ENCODE measurements around the gene TGFA. TPM values are rescaled to one million over a fixed set of nuclear protein-coding genes. Genes with fewer than 3 reads are reported as not detected.

The TGFA gene
- total and polyA plus RNA-seq, 2 donors, result 2.1 to 4.1 TPM

DNA sequence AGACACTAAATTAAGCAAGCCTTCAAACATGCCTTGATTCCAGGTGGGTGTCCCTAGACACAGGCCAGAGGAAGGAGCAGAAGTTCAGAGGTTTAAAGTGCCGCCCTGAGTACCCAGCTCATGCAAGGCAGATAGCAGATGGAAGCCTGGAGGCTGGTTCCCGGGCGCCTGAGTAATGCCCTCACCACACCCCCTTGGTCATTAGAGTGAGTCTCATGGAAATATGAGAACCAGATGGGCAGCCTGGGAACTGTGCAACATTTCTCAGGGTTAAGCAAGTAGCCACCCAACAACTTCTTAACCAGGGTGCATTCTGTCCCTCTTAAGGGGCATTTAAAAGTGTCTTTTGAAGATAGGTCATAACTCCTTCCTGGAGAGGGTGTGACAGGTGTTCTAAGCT is 44.1 kb downstream of the TGFA start:
- WGBS, result 63% methylated on average over 3 of the region's 3 CpGs
- H3K36me3 ChIP-seq (ENCODE audit: insufficient read depth), result no peaks in the 10 kb centered on the region
- no peak for DNase-seq (ENCODE audit: extremely low spot score)
- H3K4me3 ChIP-seq (ENCODE audit: low read depth, low read length), result no peak overlapping the region
- no peaks in the 10 kb centered on the region for H3K4me1 ChIP-seq (ENCODE audit: insufficient read depth)
- H3K27ac ChIP-seq (ENCODE audit: low read depth), result no peak overlapping the region

DNA sequence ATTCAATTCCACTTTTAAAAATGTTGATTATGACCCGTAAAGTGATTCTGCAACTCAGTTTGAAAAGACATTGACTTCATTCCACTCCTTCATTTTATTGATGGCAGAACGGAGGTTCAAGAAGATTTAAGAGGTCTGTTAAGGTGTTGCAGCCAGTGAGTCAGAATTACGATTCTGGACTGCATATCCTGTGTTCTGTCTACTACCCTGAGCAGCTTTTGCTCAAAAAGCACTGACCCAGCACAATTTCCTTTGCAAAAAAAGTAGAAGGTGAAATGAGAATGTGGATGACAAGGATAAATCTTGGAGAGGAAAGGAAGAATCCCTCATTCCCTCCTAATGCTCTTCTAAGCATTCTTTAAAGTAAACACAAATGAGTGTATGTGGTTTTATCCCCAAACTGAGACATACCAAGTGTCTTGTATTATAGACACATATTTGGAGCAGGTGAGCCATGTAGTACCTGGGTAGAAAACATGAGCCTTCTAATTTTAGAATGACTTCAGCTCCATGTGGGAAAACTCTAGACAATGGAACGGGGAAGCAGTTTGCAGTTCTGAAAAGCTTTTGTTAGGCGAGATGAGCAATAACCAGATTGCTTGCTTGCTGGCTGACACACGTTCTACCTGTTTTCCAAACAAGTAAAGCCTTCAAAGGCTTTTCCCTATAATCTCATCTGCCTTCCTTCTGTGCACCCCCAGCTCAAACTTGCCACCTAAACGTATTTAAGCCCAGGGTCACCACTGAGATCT is 44.7 kb downstream of the TGFA start:
- Histone ChIP-seq H3K27ac (ENCODE audit: low read depth) (no peak overlapping the region), H3K36me3 (ENCODE audit: insufficient read depth) (no peaks in the 10 kb centered on the region), H3K4me3 (ENCODE audit: low read depth, low read length) (no peak overlapping the region), H3K4me1 (ENCODE audit: insufficient read depth) (no peaks in the 10 kb centered on the region)
- no peak for DNase-seq (ENCODE audit: extremely low spot score)
- 44% methylated on average over 7 of the region's 7 CpGs for WGBS

DNA sequence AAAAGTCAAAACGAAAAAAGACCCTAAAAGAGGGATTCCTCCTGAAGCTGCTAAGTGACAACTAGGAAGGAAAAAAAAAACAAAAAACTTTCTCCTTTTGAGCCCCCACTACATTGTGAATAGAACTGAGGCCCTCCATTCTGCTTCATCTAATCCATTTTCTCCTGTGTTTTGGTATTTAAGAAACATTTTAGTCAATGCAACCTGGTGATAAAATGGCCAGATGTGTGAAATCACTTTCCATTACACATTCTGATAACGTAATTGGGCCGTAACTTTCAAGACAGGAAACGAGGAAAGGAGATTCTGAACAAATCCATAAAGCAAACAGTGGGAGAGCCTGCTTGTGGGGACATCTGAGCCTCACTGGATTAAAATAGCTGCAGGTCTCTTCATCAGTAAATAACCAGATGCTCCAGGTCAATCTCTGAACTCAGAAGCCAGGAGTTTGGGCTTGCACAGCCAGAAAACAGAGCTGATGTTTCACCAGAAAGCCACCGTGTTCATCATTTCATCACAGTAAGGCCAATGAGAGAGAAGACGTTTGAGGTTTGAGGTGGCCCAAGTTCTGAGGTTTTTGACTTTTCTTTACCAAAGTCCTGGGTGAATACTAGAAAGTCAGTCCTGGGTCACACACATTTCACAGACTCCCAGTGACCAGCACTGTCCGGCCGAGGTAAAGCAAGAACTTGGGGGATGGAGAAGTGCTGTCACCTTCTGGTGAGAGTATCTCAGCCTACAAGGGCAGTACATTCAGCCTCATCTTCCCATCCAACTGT is 47.8 kb downstream of the TGFA start:
- Histone ChIP-seq H3K27ac (ENCODE audit: low read depth) (no peak overlapping the region), H3K4me1 (ENCODE audit: insufficient read depth) (no peaks in the 10 kb centered on the region)
- 57% methylated on average over 8 of the region's 8 CpGs for WGBS

DNA sequence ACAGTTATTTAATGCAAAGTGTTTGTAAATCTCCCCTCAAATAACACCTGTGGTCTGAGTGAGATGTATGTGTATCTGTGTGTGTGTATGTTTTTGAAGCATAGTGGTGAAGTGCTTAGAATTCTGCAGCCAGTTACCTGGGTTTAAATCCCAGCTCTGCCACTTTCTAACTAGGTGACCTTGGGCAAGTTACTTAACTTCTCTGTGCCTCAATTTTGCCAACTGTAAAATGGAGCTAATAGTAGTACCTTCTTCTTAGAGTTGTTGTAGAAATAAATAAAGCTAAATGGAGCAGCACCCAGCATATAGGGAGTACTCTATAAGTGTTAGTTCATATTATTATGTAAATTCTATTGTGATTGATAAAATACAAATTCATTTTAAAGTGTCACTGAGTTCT is 48.9 kb downstream of the TGFA start:
- no peak for DNase-seq (ENCODE audit: extremely low spot score)
- Histone ChIP-seq H3K27ac (ENCODE audit: low read depth) (no peak overlapping the region), H3K4me1 (ENCODE audit: insufficient read depth) (no peaks in the 10 kb centered on the region), H3K36me3 (ENCODE audit: insufficient read depth) (no peaks in the 10 kb centered on the region), H3K4me3 (ENCODE audit: low read depth, low read length) (no peak overlapping the region)

More for the DNA sequence above, 47.8 kb downstream of the TGFA start:
- Histone ChIP-seq H3K4me3 (ENCODE audit: low read depth, low read length) (no peak overlapping the region), H3K36me3 (ENCODE audit: insufficient read depth) (no peaks in the 10 kb centered on the region)
- DNase-seq (ENCODE audit: extremely low spot score), result no peak

DNA sequence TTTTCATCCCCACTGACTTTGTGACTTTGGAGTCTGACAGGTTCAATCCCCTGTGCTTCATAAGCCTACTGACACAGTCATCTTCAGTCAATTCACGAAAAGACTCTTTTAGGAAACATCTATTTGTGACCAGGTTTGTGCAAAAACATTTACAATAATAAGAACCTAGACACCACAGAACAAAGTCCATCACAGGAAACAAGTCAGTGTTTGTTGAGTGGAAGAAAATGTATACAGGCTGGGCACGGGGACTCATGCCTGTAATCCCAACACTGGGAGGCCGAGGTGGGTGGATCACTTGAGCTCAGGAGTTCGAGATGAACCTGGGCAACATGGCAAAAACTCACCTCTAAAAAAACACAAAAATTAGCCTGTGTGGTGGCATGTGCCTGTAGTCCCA is 49.7 kb downstream of the TGFA start:
- Histone ChIP-seq H3K4me1 (ENCODE audit: insufficient read depth) (no peaks in the 10 kb centered on the region), H3K4me3 (ENCODE audit: low read depth, low read length) (no peak overlapping the region), H3K36me3 (ENCODE audit: insufficient read depth) (no peaks in the 10 kb centered on the region), H3K27ac (ENCODE audit: low read depth) (no peak overlapping the region)
- WGBS, result 86% methylated on average over 4 of the region's 4 CpGs
- no peak for DNase-seq (ENCODE audit: extremely low spot score)

DNA sequence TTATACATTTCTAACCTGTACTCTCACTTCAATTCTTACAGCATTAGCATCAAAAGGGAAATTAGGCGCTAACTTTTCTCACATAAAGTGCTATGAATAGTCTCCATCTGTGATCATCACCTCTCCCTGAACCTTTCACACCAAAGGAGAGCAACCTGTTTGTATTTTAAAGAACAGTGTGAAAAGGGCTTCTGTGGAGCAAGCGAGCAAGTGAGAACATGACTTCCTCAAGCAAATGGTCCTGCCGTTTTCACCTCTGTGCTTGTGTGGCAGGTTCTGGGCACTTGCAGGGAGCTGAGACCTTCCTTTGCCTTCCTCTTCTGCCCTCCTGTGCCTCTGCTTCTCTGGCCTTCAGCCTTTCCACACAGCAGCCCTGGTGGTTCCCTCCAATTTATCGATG is 51.9 kb downstream of the TGFA start:
- DNase-seq (ENCODE audit: extremely low spot score), result no peak
- Histone ChIP-seq H3K36me3 (ENCODE audit: insufficient read depth) (no peaks in the 10 kb centered on the region), H3K4me3 (ENCODE audit: low read depth, low read length) (no peak overlapping the region), H3K4me1 (ENCODE audit: insufficient read depth) (no peaks in the 10 kb centered on the region), H3K27ac (ENCODE audit: low read depth) (no peak overlapping the region)
- WGBS, result 60% methylated on average over 4 of the region's 4 CpGs

DNA sequence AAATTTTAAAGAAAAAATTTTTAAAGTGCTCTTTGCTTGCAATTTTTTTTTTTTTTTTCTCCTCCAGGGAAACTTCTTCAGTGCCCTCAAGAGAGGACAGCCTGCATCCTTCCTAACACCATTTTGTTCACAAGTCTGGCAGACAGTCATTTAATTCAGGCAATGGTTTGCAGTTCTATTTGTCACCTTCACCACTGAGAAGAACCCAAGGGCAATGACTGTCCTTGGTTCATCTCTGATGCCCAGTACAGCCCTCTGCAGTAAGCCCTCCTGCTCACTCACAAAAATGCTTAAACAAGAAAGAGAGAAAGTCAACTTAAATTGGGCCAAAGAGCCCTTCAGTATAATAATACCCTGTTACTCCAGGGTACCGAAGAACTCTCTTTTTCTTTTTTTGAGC is 52.4 kb downstream of the TGFA start:
- H3K27ac ChIP-seq (ENCODE audit: low read depth), result no peak overlapping the region
- no peaks in the 10 kb centered on the region for H3K4me1 ChIP-seq (ENCODE audit: insufficient read depth)
- H3K4me3 ChIP-seq (ENCODE audit: low read depth, low read length), result no peak overlapping the region
- H3K36me3 ChIP-seq (ENCODE audit: insufficient read depth), result no peaks in the 10 kb centered on the region
- 90% methylated on average over 1 of the region's 1 CpG for WGBS
- no peak for DNase-seq (ENCODE audit: extremely low spot score)

DNA sequence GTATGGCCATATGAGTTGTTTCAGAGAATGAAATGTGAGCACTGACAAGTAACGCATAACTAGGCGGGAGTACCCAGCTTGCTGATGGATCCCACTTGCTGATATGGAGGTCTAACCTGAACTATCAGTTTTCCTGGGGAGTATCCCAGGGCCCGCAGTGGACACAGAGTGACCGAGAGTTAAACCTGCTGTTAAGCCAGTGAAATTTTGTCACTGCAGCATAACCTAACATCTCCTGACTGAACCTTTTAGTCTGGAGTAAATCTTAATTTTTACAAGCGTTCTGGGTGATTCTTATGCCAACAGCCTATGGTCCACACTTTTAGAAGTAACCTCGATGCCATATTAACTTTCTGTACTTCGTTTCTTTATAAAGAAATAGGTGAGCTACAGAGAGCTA is 54.4 kb downstream of the TGFA start:
- 90% methylated on average over 7 of the region's 7 CpGs for WGBS
- no peak for DNase-seq (ENCODE audit: extremely low spot score)
- Histone ChIP-seq H3K4me3 (ENCODE audit: low read depth, low read length) (no peak overlapping the region), H3K36me3 (ENCODE audit: insufficient read depth) (no peaks in the 10 kb centered on the region), H3K27ac (ENCODE audit: low read depth) (no peak overlapping the region), H3K4me1 (ENCODE audit: insufficient read depth) (no peaks in the 10 kb centered on the region)

DNA sequence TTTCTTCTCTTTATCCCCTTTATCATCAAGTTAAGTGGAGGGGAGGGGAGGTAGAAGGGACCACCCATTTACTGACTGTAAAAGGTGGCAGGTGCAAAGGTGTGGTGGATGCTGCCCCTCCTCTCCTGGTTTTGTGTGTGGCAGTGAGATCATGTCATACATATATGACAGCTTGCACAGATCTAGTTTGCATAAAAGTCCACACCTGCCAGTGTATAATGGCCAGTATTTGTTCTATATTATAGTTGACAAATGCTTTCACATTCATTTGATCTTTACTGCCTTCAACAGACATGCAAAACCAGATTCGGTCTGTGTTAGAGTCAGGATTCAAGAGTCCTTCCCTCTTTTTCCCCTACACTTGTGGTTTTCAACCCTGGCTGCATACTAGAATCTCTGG is 55.1 kb downstream of the TGFA start:
- Histone ChIP-seq H3K4me1 (ENCODE audit: insufficient read depth) (no peaks in the 10 kb centered on the region), H3K27ac (ENCODE audit: low read depth) (no peak overlapping the region), H3K36me3 (ENCODE audit: insufficient read depth) (no peaks in the 10 kb centered on the region), H3K4me3 (ENCODE audit: low read depth, low read length) (no peak overlapping the region)
- 82% methylated on average over 1 of the region's 1 CpG for whole genome bisulfite sequencing
- no peak for DNase-seq (ENCODE audit: extremely low spot score)

DNA sequence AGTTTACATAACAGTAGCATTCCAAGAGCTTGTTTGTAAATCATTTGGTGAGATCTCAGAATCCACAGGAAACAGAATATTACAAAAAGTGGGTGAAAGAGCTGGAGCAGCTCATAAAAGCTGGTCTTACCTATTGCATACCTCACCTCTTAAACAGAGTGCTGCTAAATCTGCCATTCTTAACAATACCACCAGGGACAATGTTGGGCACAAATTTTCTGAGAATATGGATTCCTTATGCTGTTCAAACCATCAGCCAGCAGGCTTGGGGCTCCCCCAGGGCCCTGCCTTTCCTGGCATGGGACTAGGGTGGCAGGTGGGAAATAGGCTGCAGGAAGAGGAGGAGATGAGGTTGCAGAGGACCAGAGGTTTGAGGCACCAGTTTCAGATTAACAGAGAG is 55.6 kb downstream of the TGFA start:
- Histone ChIP-seq H3K4me3 (ENCODE audit: low read depth, low read length) (no peak overlapping the region), H3K36me3 (ENCODE audit: insufficient read depth) (no peaks in the 10 kb centered on the region), H3K4me1 (ENCODE audit: insufficient read depth) (no peaks in the 10 kb centered on the region), H3K27ac (ENCODE audit: low read depth) (no peak overlapping the region)
- DNase-seq (ENCODE audit: extremely low spot score), result no peak

DNA sequence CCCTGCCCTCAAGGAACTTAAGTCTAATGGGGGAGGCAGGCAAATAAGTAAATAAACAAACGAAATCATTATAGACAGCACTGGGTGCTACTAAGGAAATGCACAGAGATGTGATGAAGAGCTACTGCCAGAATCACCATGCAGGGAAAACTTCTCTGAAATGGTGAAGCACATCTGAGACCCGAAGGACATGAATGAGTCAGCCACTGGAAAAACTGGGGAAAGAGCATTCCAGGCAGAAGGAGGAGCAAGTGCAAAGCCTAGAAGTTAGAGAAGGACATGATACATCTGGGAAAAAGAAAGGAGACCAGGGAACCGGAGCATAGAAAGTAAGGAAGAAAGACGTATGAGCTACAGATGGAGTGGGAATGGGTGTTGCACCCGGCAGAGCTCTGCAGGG is 56.8 kb downstream of the TGFA start:
- 57% methylated on average over 5 of the region's 5 CpGs for whole genome bisulfite sequencing
- Histone ChIP-seq H3K36me3 (ENCODE audit: insufficient read depth) (no peaks in the 10 kb centered on the region), H3K27ac (ENCODE audit: low read depth) (no peak overlapping the region), H3K4me3 (ENCODE audit: low read depth, low read length) (no peak overlapping the region), H3K4me1 (ENCODE audit: insufficient read depth) (no peaks in the 10 kb centered on the region)
- no peak for DNase-seq (ENCODE audit: extremely low spot score)

DNA sequence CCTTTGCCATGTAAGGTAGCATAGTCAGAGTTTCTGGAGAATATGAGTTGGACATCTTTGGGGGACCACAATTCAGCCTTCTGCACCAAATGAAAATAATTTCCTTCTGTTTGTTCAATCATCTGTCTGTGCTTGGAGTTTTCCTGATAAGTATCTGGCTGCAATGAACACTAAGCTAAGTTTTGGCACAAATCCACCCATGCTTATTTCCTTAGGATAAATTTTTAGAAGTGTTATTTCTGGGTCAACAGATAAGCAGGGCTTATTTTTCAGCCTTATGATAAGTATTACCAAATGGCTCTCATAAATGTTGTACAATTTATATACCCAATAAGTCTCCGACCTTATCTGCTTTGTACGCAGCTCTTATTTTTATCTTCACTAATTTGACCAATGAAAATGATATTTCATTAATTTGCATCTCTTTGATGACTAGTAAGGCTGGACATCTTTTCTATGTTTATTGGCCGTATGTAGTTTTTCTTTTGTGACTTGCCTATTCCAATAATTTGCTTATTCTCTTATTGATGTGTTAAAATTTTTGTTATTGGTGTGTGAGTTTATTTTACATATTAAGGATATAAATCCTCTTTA is 59.2 kb downstream of the TGFA start:
- H3K4me3 ChIP-seq (ENCODE audit: low read depth, low read length), result no peak overlapping the region
- DNase-seq (ENCODE audit: extremely low spot score), result no peak
- H3K27ac ChIP-seq (ENCODE audit: low read depth), result no peak overlapping the region
- 43% methylated on average over 3 of the region's 3 CpGs for WGBS
- no peaks in the 10 kb centered on the region for H3K36me3 ChIP-seq (ENCODE audit: insufficient read depth)
- no peaks in the 10 kb centered on the region for H3K4me1 ChIP-seq (ENCODE audit: insufficient read depth)

DNA sequence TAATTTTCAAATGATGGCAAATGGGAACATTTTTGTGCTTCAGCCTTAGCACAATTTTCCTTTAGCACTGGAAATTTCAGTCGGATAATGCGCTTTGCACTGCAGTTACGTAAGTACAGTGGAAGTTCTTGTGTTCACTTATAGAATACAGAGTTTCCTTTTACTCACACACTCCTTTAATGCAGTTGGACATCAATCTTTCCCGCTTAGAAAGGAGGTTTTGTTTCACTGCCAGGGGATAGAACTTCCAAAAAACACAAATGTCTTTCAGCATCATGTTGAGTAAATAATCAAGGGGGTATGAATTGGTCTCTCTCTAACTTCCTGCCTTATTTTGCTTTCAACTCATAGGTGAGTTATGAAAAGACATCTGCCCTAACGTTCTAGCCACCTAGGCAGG is 63.2 kb downstream of the TGFA start:
- Histone ChIP-seq H3K4me1 (ENCODE audit: insufficient read depth) (no peaks in the 10 kb centered on the region), H3K27ac (ENCODE audit: low read depth) (no peak overlapping the region), H3K4me3 (ENCODE audit: low read depth, low read length) (no peak overlapping the region), H3K36me3 (ENCODE audit: insufficient read depth) (no peaks in the 10 kb centered on the region)
- DNase-seq (ENCODE audit: extremely low spot score), result no peak
- 75% methylated on average over 5 of the region's 5 CpGs for WGBS

DNA sequence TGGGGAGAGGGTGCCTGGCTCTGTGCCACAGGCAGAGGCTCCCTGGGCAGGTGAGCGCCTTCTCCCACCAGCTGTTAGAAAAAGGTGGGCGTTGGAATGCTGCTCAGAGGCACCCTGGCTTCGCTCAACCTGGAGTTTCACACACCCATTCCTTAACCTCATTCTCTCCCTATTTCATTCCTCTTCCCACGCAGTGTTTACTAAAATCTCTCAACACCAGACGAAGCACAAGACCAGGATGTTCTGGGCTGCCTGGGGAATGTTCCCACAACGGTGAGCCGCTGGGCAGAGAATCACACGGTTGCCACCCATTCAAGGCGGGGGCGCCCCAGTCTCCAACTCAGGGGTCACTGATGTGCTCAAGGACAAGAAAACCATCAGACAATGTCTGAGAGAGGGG is 64.5 kb downstream of the TGFA start:
- no peaks in the 10 kb centered on the region for H3K4me1 ChIP-seq (ENCODE audit: insufficient read depth)
- no peak overlapping the region for H3K27ac ChIP-seq (ENCODE audit: low read depth)
- no peaks in the 10 kb centered on the region for H3K36me3 ChIP-seq (ENCODE audit: insufficient read depth)
- no peak overlapping the region for H3K4me3 ChIP-seq (ENCODE audit: low read depth, low read length)
- 57% methylated on average over 10 of the region's 10 CpGs for WGBS
- DNase-seq (ENCODE audit: extremely low spot score), result no peak
